Measurements from ENCODE around the gene TRH. TPM values are rescaled to one million over a fixed set of nuclear protein-coding genes. Genes with fewer than 3 reads are reported as not detected.

Gene TRH
- total RNA-seq, 2 experiments from 2014 or later: not detected

- Mint-ChIP-seq H3K4me1 (ENCODE audit: low read depth) (no peaks in the 10 kb centered on the region), H3K27ac (no peak overlapping the region), H3K36me3 (ENCODE audit: low read depth) (no peaks in the 10 kb centered on the region), H3K9me3 (no peaks in the 10 kb centered on the region), H3K27me3 (peaks cover 5% of the 10 kb centered on the region), H3K4me3 (no peak overlapping the region)
- CTCF ChIA-PET: interaction anchor here (1.5 kb wide), 1 partner anchor 11 kb away, joined by 4 read pairs; no protein-coding TSS in a partner anchor
- no peak for TF ChIP-seq CTCF (IDR thresholded peaks at IDR 0.05)
- POLR2A ChIA-PET: no interaction called here
- intact Hi-C loops (cut with micrococcal nuclease): no loop called here
- ATAC-seq: no peak
- DNase-seq: no peak
These were observed 21.8 kb upstream of the TRH start for GRCh38 chr3:129952556-129953355.

DNA sequence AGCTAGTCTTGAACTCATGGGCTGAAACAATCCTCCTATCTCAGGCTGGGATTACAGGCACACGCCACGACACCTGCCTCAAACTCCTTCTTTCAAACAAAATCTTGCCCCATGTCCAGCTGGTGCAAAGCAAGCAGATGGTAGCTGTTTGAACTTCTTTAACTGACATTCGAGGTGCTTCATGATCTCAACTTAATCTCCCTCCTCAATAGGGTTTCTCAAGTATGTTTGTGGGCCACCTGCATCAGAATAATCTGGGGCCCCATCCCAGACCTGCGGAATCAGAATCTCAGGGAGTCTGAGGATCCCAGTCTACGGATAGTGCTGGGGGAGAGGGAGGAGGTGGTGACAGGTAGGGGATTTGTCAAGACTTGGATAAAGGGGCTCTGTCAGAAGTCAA is 20.9 kb upstream of the TRH start:
- Mint-ChIP-seq H3K27ac (no peak overlapping the region), H3K27me3 (peaks cover 2% of the 10 kb centered on the region), H3K9me3 (no peaks in the 10 kb centered on the region), H3K4me1 (ENCODE audit: low read depth) (no peaks in the 10 kb centered on the region), H3K4me3 (no peak overlapping the region), H3K36me3 (ENCODE audit: low read depth) (no peaks in the 10 kb centered on the region)
- ChIA-PET POLR2A (no interaction called here), CTCF (interaction anchor here (1.5 kb wide), 1 partner anchor 12 kb away, joined by 4 read pairs; no protein-coding TSS in a partner anchor)
- intact Hi-C loops (cut with micrococcal nuclease): no loop called here
- ATAC-seq (no peak), DNase-seq (no peak)
- TF ChIP-seq CTCF (IDR thresholded peaks at IDR 0.05): no peak

- intact Hi-C loops (cut with micrococcal nuclease): no loop called here
- no peak overlapping the region for H3K27ac Mint-ChIP-seq
- POLR2A ChIA-PET: interaction anchor here (0.5 kb wide), 1 partner anchor 23 kb away, joined by 3 read pairs; no protein-coding TSS in a partner anchor
- H3K36me3 Mint-ChIP-seq (ENCODE audit: low read depth): no peaks in the 10 kb centered on the region
- no peak for ATAC-seq
- no peak overlapping the region for H3K4me3 Mint-ChIP-seq
- no peak for TF ChIP-seq CTCF (IDR thresholded peaks at IDR 0.05)
- H3K4me1 Mint-ChIP-seq (ENCODE audit: low read depth): no peaks in the 10 kb centered on the region
- no peak for DNase-seq
- H3K27me3 Mint-ChIP-seq: peaks cover 2% of the 10 kb centered on the region
- CTCF ChIA-PET: no interaction called here
- H3K9me3 Mint-ChIP-seq: no peaks in the 10 kb centered on the region
These were observed 20.0 kb upstream of the TRH start for GRCh38 chr3:129954514-129954913.

DNA sequence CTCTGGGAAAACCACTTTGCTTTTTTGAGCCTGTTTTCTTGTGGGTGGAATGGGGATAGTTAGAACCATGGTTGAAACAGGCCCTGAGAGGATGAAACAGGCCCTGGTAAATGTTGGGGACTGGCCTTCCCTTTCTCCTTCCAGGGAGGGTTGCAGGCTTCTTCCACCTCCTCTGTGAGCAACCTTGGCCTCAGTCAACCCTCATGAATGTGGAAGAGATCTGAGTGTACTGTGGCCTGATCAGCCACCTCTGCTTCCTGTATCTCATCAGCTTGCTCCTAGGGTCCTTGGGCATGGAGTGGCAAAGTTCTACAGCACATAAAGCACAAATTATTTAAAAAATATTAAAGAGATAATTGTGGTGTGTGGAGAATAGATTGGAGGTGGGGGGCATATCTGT is 17.6 kb upstream of the TRH start:
- H3K27me3 Mint-ChIP-seq: peaks cover 2% of the 10 kb centered on the region
- no peaks in the 10 kb centered on the region for H3K9me3 Mint-ChIP-seq
- no peak for ATAC-seq
- CTCF ChIA-PET: no interaction called here
- H3K4me3 Mint-ChIP-seq: no peak overlapping the region
- POLR2A ChIA-PET: no interaction called here
- H3K4me1 Mint-ChIP-seq (ENCODE audit: low read depth): no peaks in the 10 kb centered on the region
- no peak for TF ChIP-seq CTCF (IDR thresholded peaks at IDR 0.05)
- H3K36me3 Mint-ChIP-seq (ENCODE audit: low read depth): no peaks in the 10 kb centered on the region
- intact Hi-C loops (cut with micrococcal nuclease): no loop called here
- DNase-seq: no peak
- H3K27ac Mint-ChIP-seq: no peak overlapping the region

DNA sequence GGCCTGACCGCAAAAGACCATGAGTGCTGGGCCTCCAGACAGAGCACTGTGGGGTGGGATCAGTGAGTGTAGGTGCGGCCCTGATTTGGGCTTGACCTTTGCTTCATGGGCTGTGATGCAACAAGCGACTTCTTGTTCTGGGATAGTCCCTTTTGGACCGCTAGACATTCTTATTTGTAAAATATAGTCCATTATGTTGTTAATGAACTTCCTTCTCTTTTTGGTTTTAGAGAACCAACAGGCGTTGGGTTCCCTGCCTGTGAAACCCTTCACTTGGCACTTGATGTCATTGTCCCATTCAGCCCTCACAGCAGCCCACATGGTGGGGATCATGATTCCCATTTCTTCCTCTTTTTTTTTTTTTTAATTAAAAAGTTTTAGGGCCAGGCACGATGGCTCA is 15.8 kb upstream of the TRH start:
- no peak for ATAC-seq

More for the DNA sequence above, 15.8 kb upstream of the TRH start:
- no peaks in the 10 kb centered on the region for H3K36me3 Mint-ChIP-seq (ENCODE audit: low read depth)
- H3K4me1 Mint-ChIP-seq (ENCODE audit: low read depth): no peaks in the 10 kb centered on the region
- intact Hi-C loops (cut with micrococcal nuclease): no loop called here
- no peak overlapping the region for H3K4me3 Mint-ChIP-seq
- ChIA-PET CTCF (no interaction called here), POLR2A (no interaction called here)
- H3K27ac Mint-ChIP-seq: no peak overlapping the region
- no peak for DNase-seq
- peaks cover 2% of the 10 kb centered on the region for H3K27me3 Mint-ChIP-seq
- H3K9me3 Mint-ChIP-seq: no peaks in the 10 kb centered on the region
- no peak for TF ChIP-seq CTCF (IDR thresholded peaks at IDR 0.05)
